HEK293 (cell line): Measurements from ENCODE around the gene ZNF426.

Experiments
- CTCF ChIA-PET: fragments of 350-600 bp; formaldehyde crosslinking; extraction: SDS; loops from one replicate; lab custom pipeline; 2021; ENCODE audit warnings: antibody characterized with exemption; lab: Yijun Ruan, JAX
- POLR2A ChIA-PET: fragments of 300-600 bp; formaldehyde crosslinking; extraction: SDS; loops from one replicate; lab custom pipeline; 2020; ENCODE audit warnings: antibody characterized with exemption, inconsistent platforms; lab: Yijun Ruan, JAX
- H3K27ac ChIP-seq: fragments of 200-500 bp; sonication (Bioruptor generic); 2 replicates; pipeline ENCODE4 v1.5.1; 2014; ENCODE audit warnings: low read depth, low read length, control low read depth, inconsistent platforms; ENCODE audit errors: extremely low read depth
- H3K36me3 ChIP-seq, 2 experiments: fragments of 200-500 bp in 1 of 2; sonication (Bioruptor generic) in 1 of 2; 1 replicate in 1 of 2; 2 replicates in 1 of 2; pipeline ENCODE4 v1.5.1; 2014 to 2017; ENCODE audit warnings: inconsistent platforms in 2 of 2, low read length in 2 of 2; ENCODE audit not compliant: control insufficient read depth in 2 of 2, insufficient read depth in 1 of 2
- H3K4me1 ChIP-seq: fragments of 200-500 bp; sonication (Bioruptor generic); 2 replicates; pipeline ENCODE4 v1.5.1; 2014; ENCODE audit warnings: mild to moderate bottlenecking, low read length, inconsistent platforms; ENCODE audit not compliant: control insufficient read depth, insufficient read depth
- H3K4me3 ChIP-seq: 2 replicates; pipeline ENCODE4 v1.5.1; 2011; ENCODE audit warnings: low read depth, mild to moderate bottlenecking, control low read depth, low read length, moderate library complexity
- H3K9me3 ChIP-seq: fragments of 200-500 bp; sonication (Bioruptor generic); 2 replicates; pipeline ENCODE4 v1.5.1; 2014; ENCODE audit warnings: low read depth, low read length, inconsistent platforms; ENCODE audit not compliant: control insufficient read depth, insufficient read depth
- EGR2 ChIP-seq: fragments of 450-650 bp; formaldehyde crosslinking; IDR thresholded peaks from 2 replicates; pipeline ENCODE4 v1.5.1; 2016; ENCODE audit warnings: low read depth, missing biosample characterization, missing genetic modification characterization
- ELK4 ChIP-seq: IDR thresholded peaks from 2 replicates; pipeline ENCODE4 v1.6.1; 2011; ENCODE audit warnings: mild to moderate bottlenecking, low read depth, low read length, borderline replicate concordance
- GLIS1 ChIP-seq: fragments of 450-650 bp; formaldehyde crosslinking; IDR thresholded peaks from 2 replicates; pipeline ENCODE4 v1.5.1; 2016; ENCODE audit warnings: missing biosample characterization, missing genetic modification characterization
- IKZF3 ChIP-seq: fragments of 450-650 bp; IDR thresholded peaks from 2 replicates; pipeline ENCODE4 v1.5.0; 2018; ENCODE audit warnings: missing biosample characterization, mild to moderate bottlenecking, missing genetic modification characterization, moderate library complexity
- KLF1 ChIP-seq: fragments of 450-650 bp; formaldehyde crosslinking; IDR thresholded peaks from 2 replicates; pipeline ENCODE4 v1.5.1; 2016; ENCODE audit warnings: missing biosample characterization, missing genetic modification characterization
- MEIS1 ChIP-seq: sonication (generic); formaldehyde crosslinking; IDR thresholded peaks from 2 replicates; pipeline ENCODE4 v1.8.1; 2022; ENCODE audit warnings: missing genetic modification reagents, mild to moderate bottlenecking, borderline replicate concordance
- MZF1 ChIP-seq: fragments of 450-650 bp; formaldehyde crosslinking; IDR thresholded peaks from 2 replicates; pipeline ENCODE4 v1.5.1; 2017; ENCODE audit warnings: missing biosample characterization, missing genetic modification characterization, borderline replicate concordance
- SP2 ChIP-seq: fragments of 450-650 bp; formaldehyde crosslinking; IDR thresholded peaks from 2 replicates; pipeline ENCODE4 v1.5.1; 2016; ENCODE audit warnings: missing biosample characterization, missing genetic modification characterization
- ZBTB26 ChIP-seq: fragments of 450-650 bp; formaldehyde crosslinking; optimal IDR thresholded peaks from 2 replicates; pipeline ENCODE3; 2016; ENCODE audit warnings: missing biosample characterization, mild to moderate bottlenecking, missing genetic modification characterization
- ZFHX2 ChIP-seq: fragments of 450-650 bp; formaldehyde crosslinking; conservative IDR thresholded peaks from 2 replicates; pipeline ENCODE4 v1.5.1; 2016; ENCODE audit warnings: missing biosample characterization, missing genetic modification characterization
- ZNF121 ChIP-seq: fragments of 450-650 bp; formaldehyde crosslinking; IDR thresholded peaks from 2 replicates; pipeline ENCODE4 v1.5.1; 2016; ENCODE audit warnings: missing biosample characterization, missing genetic modification characterization
- ZNF138 ChIP-seq: fragments of 450-650 bp; formaldehyde crosslinking; IDR thresholded peaks from 2 replicates; pipeline ENCODE4 v1.5.1; 2016; ENCODE audit warnings: missing biosample characterization, missing genetic modification characterization, borderline replicate concordance
- ZNF146 ChIP-seq: fragments of 450-650 bp; formaldehyde crosslinking; IDR thresholded peaks from 2 replicates; pipeline ENCODE4 v1.5.1; 2016; ENCODE audit warnings: missing biosample characterization, missing genetic modification characterization
- ZNF23 ChIP-seq: fragments of 450-650 bp; formaldehyde crosslinking; IDR thresholded peaks from 2 replicates; pipeline ENCODE4 v1.5.1; 2016; ENCODE audit warnings: missing biosample characterization, missing genetic modification characterization, borderline replicate concordance
- ZNF274 ChIP-seq, 2 experiments: fragments of 200-500 bp in 1 of 2; fragments of 450-650 bp in 1 of 2; sonication (Bioruptor generic) in 1 of 2; formaldehyde crosslinking in 1 of 2; IDR thresholded peaks; 2 replicates each; pipeline versions ENCODE4 v1.5.1 to v1.6.1; 2014 to 2016; ENCODE audit warnings: borderline replicate concordance in 1 of 2, inconsistent platforms in 1 of 2, low read length in 1 of 2, missing biosample characterization in 1 of 2, missing genetic modification characterization in 1 of 2
- ZNF324 ChIP-seq: fragments of 450-650 bp; formaldehyde crosslinking; IDR thresholded peaks from 2 replicates; pipeline ENCODE4 v1.5.1; 2016; ENCODE audit warnings: missing biosample characterization, missing genetic modification characterization
- ZNF416 ChIP-seq: fragments of 450-650 bp; formaldehyde crosslinking; IDR thresholded peaks from 2 replicates; pipeline ENCODE4 v1.5.1; 2016; ENCODE audit warnings: missing biosample characterization, missing genetic modification characterization
- ZNF561 ChIP-seq: fragments of 450-650 bp; IDR thresholded peaks from 2 replicates; pipeline ENCODE4 v1.5.1; 2018; ENCODE audit warnings: missing biosample characterization, missing genetic modification characterization, borderline replicate concordance
- ZNF624 ChIP-seq: fragments of 450-650 bp; formaldehyde crosslinking; IDR thresholded peaks from 2 replicates; pipeline ENCODE4 v1.5.1; 2017; ENCODE audit warnings: missing biosample characterization, missing genetic modification characterization
- ZNF677 ChIP-seq: fragments of 450-650 bp; IDR thresholded peaks from 2 replicates; pipeline ENCODE4 v1.5.0; 2018; ENCODE audit warnings: missing biosample characterization, mild to moderate bottlenecking, missing genetic modification characterization, moderate library complexity
- ZNF768 ChIP-seq: fragments of 450-650 bp; formaldehyde crosslinking; IDR thresholded peaks from 2 replicates; pipeline ENCODE4 v1.5.1; 2018; ENCODE audit warnings: missing biosample characterization, mild to moderate bottlenecking, missing genetic modification characterization
- ZSCAN5A ChIP-seq: fragments of 450-650 bp; formaldehyde crosslinking; IDR thresholded peaks from 2 replicates; pipeline ENCODE4 v1.5.1; 2016; ENCODE audit warnings: missing biosample characterization, missing genetic modification characterization
- TF ChIP-seq, protein P1 (sequence below): fragments of 450-650 bp; formaldehyde crosslinking; IDR thresholded peaks from 2 replicates; pipeline ENCODE4 v1.5.1; 2016; ENCODE audit warnings: missing biosample characterization, missing genetic modification characterization, borderline replicate concordance
- TF ChIP-seq, protein P2 (sequence below): fragments of 450-650 bp; formaldehyde crosslinking; IDR thresholded peaks from 2 replicates; pipeline ENCODE4 v1.5.1; 2016; ENCODE audit warnings: missing biosample characterization, missing genetic modification characterization
- TF ChIP-seq, protein P3 (sequence below): sonication (generic); formaldehyde crosslinking; IDR thresholded peaks from 2 replicates; pipeline ENCODE4 v1.8.1; 2022; ENCODE audit warnings: mild to moderate bottlenecking, moderate library complexity, missing genetic modification reagents

Gene ZNF426

GRCh38 chr19:9538183-9539058 is at the start of gene ZNF426:
Gene ZNF426, minus strand, starts transcription at chr19:9538645. Its CDS starts 2,413 bp downstream, at chr19:9536232.
- peak within 1 kb of the TSS; percentile 99 for H3K4me3 ChIP-seq
- ChIA-PET POLR2A (no interaction called here), CTCF (interaction anchor here (0.7 kb wide), 1 partner anchor 41 kb away, joined by 3 read pairs; no protein-coding TSS in a partner anchor)
- peak within 1 kb of the TSS; percentile 50 for H3K27ac ChIP-seq
- H3K4me1 ChIP-seq = no peaks in the 10 kb centered on the region
- no peaks in the 10 kb centered on the region for H3K9me3 ChIP-seq
- peaks cover 28 to 35% of the 10 kb centered on the region in 2 experiments for H3K36me3 ChIP-seq
- TF ChIP-seq SP2 (tag by site-specific recombination) (peak; percentile 72), ZNF624 (tag by site-specific recombination) (no peak), ZNF768 (tag by site-specific recombination) (no peak), ELK4 (no peak), ZNF677 (tag by site-specific recombination) (no peak), IKZF3 (no peak), EGR2 (peak; percentile 64), GLIS1 (tag by site-specific recombination) (peak; percentile 51), ZNF324 (peak; percentile 87), ZNF138 (tag by site-specific recombination) (no peak), ZSCAN5A (tag by site-specific recombination) (no peak), ZBTB26 (peak; percentile 17), MZF1 (tag by site-specific recombination) (no peak), ZFHX2 (tag by site-specific recombination) (peak; percentile 66), ZNF416 (tag by site-specific recombination) (no peak), ZNF561 (peak; percentile 66; the same call in 1 of the 2 replicates), ZNF274 (IDR thresholded peaks at IDR 0.05; ENCODE audit: low read length) (no peak), ZNF274 (tag by site-specific recombination; IDR thresholded peaks at IDR 0.05; ENCODE audit: borderline replicate concordance) (no peak), ZNF121 (no peak), KLF1 (tag by site-specific recombination) (no peak; the same call in 1 of the 2 replicates), ZNF146 (tag by site-specific recombination) (no peak), ZNF23 (tag by site-specific recombination) (no peak), MEIS1 (no peak)
- TF ChIP-seq, protein P1, sequence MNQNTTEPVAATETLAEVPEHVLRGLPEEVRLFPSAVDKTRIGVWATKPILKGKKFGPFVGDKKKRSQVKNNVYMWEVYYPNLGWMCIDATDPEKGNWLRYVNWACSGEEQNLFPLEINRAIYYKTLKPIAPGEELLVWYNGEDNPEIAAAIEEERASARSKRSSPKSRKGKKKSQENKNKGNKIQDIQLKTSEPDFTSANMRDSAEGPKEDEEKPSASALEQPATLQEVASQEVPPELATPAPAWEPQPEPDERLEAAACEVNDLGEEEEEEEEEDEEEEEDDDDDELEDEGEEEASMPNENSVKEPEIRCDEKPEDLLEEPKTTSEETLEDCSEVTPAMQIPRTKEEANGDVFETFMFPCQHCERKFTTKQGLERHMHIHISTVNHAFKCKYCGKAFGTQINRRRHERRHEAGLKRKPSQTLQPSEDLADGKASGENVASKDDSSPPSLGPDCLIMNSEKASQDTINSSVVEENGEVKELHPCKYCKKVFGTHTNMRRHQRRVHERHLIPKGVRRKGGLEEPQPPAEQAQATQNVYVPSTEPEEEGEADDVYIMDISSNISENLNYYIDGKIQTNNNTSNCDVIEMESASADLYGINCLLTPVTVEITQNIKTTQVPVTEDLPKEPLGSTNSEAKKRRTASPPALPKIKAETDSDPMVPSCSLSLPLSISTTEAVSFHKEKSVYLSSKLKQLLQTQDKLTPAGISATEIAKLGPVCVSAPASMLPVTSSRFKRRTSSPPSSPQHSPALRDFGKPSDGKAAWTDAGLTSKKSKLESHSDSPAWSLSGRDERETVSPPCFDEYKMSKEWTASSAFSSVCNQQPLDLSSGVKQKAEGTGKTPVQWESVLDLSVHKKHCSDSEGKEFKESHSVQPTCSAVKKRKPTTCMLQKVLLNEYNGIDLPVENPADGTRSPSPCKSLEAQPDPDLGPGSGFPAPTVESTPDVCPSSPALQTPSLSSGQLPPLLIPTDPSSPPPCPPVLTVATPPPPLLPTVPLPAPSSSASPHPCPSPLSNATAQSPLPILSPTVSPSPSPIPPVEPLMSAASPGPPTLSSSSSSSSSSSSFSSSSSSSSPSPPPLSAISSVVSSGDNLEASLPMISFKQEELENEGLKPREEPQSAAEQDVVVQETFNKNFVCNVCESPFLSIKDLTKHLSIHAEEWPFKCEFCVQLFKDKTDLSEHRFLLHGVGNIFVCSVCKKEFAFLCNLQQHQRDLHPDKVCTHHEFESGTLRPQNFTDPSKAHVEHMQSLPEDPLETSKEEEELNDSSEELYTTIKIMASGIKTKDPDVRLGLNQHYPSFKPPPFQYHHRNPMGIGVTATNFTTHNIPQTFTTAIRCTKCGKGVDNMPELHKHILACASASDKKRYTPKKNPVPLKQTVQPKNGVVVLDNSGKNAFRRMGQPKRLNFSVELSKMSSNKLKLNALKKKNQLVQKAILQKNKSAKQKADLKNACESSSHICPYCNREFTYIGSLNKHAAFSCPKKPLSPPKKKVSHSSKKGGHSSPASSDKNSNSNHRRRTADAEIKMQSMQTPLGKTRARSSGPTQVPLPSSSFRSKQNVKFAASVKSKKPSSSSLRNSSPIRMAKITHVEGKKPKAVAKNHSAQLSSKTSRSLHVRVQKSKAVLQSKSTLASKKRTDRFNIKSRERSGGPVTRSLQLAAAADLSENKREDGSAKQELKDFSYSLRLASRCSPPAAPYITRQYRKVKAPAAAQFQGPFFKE (tag by site-specific recombination) = no peak
- TF ChIP-seq, protein P2, sequence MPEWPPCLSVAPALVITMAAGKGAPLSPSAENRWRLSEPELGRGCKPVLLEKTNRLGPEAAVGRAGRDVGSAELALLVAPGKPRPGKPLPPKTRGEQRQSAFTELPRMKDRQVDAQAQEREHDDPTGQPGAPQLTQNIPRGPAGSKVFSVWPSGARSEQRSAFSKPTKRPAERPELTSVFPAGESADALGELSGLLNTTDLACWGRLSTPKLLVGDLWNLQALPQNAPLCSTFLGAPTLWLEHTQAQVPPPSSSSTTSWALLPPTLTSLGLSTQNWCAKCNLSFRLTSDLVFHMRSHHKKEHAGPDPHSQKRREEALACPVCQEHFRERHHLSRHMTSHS (tag by site-specific recombination) = no peak
- TF ChIP-seq, protein P3, sequence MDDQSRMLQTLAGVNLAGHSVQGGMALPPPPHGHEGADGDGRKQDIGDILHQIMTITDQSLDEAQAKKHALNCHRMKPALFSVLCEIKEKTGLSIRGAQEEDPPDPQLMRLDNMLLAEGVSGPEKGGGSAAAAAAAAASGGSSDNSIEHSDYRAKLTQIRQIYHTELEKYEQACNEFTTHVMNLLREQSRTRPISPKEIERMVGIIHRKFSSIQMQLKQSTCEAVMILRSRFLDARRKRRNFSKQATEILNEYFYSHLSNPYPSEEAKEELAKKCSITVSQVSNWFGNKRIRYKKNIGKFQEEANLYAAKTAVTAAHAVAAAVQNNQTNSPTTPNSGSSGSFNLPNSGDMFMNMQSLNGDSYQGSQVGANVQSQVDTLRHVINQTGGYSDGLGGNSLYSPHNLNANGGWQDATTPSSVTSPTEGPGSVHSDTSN = peak; percentile 71; the same call in 1 of the 2 replicates
